ENCODE data around the gene OXSR1. TPM values are rescaled to one million over a fixed set of nuclear protein-coding genes. Genes with fewer than 3 reads are reported as not detected.
A peak's percentile ranks its signal among the peaks of the same experiment; 100 is the strongest.

OXSR1 gene
- total and polyA plus RNA-seq, 2 of the 13 experiments (the other 11 are each of a cell fraction or from before 2014, with no cell fraction given) = 27.4 to 32.6 TPM

DNA sequence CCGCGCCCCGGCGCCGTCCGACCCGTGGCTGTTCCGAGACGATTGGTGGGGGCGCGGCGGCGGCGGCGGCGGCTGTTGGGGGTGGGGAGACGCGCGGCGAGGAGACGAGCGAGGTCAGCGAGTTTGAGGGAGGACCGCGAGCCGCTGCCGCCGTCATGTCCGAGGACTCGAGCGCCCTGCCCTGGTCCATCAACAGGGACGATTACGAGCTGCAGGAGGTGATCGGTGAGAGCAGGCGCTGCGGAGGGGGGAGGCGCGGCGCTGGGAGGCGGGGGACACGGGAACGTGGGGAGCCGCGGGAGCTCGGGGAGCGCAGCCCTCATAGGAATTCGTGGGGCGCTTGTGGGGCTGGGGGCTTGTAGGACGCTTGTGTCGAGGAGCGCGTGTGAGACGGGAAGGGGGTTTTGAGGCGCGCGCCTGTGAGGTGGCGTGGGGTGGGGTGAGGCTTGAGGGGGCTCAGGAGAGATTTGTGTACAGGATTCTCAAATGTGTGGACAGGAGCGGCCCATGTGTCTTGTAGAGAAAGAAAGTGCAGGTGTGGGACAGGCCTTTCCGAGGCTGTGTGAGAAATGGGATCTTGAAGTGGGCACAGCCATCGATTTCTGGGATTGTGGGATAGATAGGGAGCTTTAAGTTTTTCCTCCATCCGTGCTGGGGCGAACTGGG is 518 bp downstream of the OXSR1 start (continued):
- TF ChIP-seq, protein P1, sequence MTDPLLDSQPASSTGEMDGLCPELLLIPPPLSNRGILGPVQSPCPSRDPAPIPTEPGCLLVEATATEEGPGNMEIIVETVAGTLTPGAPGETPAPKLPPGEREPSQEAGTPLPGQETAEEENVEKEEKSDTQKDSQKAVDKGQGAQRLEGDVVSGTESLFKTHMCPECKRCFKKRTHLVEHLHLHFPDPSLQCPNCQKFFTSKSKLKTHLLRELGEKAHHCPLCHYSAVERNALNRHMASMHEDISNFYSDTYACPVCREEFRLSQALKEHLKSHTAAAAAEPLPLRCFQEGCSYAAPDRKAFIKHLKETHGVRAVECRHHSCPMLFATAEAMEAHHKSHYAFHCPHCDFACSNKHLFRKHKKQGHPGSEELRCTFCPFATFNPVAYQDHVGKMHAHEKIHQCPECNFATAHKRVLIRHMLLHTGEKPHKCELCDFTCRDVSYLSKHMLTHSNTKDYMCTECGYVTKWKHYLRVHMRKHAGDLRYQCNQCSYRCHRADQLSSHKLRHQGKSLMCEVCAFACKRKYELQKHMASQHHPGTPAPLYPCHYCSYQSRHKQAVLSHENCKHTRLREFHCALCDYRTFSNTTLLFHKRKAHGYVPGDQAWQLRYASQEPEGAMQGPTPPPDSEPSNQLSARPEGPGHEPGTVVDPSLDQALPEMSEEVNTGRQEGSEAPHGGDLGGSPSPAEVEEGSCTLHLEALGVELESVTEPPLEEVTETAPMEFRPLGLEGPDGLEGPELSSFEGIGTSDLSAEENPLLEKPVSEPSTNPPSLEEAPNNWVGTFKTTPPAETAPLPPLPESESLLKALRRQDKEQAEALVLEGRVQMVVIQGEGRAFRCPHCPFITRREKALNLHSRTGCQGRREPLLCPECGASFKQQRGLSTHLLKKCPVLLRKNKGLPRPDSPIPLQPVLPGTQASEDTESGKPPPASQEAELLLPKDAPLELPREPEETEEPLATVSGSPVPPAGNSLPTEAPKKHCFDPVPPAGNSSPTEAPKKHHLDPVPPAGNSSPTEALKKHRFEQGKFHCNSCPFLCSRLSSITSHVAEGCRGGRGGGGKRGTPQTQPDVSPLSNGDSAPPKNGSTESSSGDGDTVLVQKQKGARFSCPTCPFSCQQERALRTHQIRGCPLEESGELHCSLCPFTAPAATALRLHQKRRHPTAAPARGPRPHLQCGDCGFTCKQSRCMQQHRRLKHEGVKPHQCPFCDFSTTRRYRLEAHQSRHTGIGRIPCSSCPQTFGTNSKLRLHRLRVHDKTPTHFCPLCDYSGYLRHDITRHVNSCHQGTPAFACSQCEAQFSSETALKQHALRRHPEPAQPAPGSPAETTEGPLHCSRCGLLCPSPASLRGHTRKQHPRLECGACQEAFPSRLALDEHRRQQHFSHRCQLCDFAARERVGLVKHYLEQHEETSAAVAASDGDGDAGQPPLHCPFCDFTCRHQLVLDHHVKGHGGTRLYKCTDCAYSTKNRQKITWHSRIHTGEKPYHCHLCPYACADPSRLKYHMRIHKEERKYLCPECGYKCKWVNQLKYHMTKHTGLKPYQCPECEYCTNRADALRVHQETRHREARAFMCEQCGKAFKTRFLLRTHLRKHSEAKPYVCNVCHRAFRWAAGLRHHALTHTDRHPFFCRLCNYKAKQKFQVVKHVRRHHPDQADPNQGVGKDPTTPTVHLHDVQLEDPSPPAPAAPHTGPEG (CRISPR knock-in tag; IDR thresholded peaks at IDR 0.05) = no peak
- TF ChIP-seq SYNCRIP (IDR thresholded peaks at IDR 0.05; ENCODE audit: insufficient read depth, low read depth, low read length) (no peak), ZNF672 (CRISPR knock-in tag; IDR thresholded peaks at IDR 0.05) (peak; percentile 47; the same call in 1 of the 2 replicates), RAD21 (CRISPR knock-in tag; IDR thresholded peaks at IDR 0.05) (no peak), ZNF652 (CRISPR knock-in tag; IDR thresholded peaks at IDR 0.05; ENCODE audit: borderline replicate concordance, low read depth) (no peak), ZSCAN29 (CRISPR knock-in tag; conservative IDR thresholded peaks at IDR 0.05) (peak; percentile 78), MATR3 (CRISPR knock-in tag; IDR thresholded peaks at IDR 0.05) (no peak), ZNF235 (CRISPR knock-in tag; IDR thresholded peaks at IDR 0.05; ENCODE audit: borderline replicate concordance) (0 out of 2 replicates have a peak, but pooled peaks have one; percentile 6), ATF7 (IDR thresholded peaks at IDR 0.05) (no peak), ATF7 (CRISPR knock-in tag; IDR thresholded peaks at IDR 0.05) (0 out of 2 replicates have a peak, but pooled peaks have one; percentile 54), ZNF260 (CRISPR knock-in tag; IDR thresholded peaks at IDR 0.05; ENCODE audit: borderline replicate concordance, low read depth) (no peak), ISX (CRISPR knock-in tag; conservative IDR thresholded peaks at IDR 0.05) (no peak), ZNF678 (CRISPR knock-in tag; IDR thresholded peaks at IDR 0.05) (0 out of 2 replicates have a peak, but pooled peaks have one; percentile 90), KDM4B (CRISPR knock-in tag; IDR thresholded peaks at IDR 0.05) (no peak), ARHGAP35 (CRISPR knock-in tag; IDR thresholded peaks at IDR 0.05; ENCODE audit: borderline replicate concordance) (0 out of 2 replicates have a peak, but pooled peaks have one; percentile 72), TAF15 (IDR thresholded peaks at IDR 0.05; ENCODE audit: low read depth, low read length, poor library complexity, severe bottlenecking) (peak; percentile 27), GTF2F1 (IDR thresholded peaks at IDR 0.05; ENCODE audit: low read length) (no peak), ZNF570 (CRISPR knock-in tag; IDR thresholded peaks at IDR 0.05; ENCODE audit: borderline replicate concordance) (no peak), ZNF883 (CRISPR knock-in tag; IDR thresholded peaks at IDR 0.05; ENCODE audit: not compliant biosample characterization) (peak; percentile 27)
- TF ChIP-seq, protein P2, sequence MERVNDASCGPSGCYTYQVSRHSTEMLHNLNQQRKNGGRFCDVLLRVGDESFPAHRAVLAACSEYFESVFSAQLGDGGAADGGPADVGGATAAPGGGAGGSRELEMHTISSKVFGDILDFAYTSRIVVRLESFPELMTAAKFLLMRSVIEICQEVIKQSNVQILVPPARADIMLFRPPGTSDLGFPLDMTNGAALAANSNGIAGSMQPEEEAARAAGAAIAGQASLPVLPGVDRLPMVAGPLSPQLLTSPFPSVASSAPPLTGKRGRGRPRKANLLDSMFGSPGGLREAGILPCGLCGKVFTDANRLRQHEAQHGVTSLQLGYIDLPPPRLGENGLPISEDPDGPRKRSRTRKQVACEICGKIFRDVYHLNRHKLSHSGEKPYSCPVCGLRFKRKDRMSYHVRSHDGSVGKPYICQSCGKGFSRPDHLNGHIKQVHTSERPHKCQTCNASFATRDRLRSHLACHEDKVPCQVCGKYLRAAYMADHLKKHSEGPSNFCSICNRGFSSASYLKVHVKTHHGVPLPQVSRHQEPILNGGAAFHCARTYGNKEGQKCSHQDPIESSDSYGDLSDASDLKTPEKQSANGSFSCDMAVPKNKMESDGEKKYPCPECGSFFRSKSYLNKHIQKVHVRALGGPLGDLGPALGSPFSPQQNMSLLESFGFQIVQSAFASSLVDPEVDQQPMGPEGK (CRISPR knock-in tag; IDR thresholded peaks at IDR 0.05) = 0 out of 2 replicates have a peak, but pooled peaks have one; percentile 4
